K562 (cell line): ENCODE data around the gene CD82. TPM values are rescaled to one million over a fixed set of nuclear protein-coding genes. Genes with fewer than 3 reads are reported as not detected.
A peak's percentile ranks its signal among the peaks of the same experiment; 100 is the strongest.

Experiments
- ATAC-seq: fragments of 200-7000 bp; cut with Tn5 transposase; 3 replicates; pipeline ENCODE4 v1.9.1; 2020; ENCODE audit warnings: moderate library complexity
- BruUV-seq: library from RNA; stranded (reverse); fragments of 400-500 nt; replicated peaks from 2 replicates; lab custom pipeline; 2021; lab: Mats Ljungman, UMichigan
- CTCF ChIA-PET: fragments of 300-600 bp; formaldehyde crosslinking; extraction: SDS; loops from one replicate; lab custom pipeline; 2021; ENCODE audit warnings: low intra/inter-chr PET ratio; lab: Yijun Ruan, JAX
- POLR2A ChIA-PET: fragments of 300-600, 350-650 bp; sonication (Branson Sonifier 250); formaldehyde crosslinking; extraction: SDS; loops from one replicate; lab custom pipeline; 2021; ENCODE audit warnings: antibody characterized with exemption, inconsistent platforms; lab: Yijun Ruan, JAX
- DNase-seq, 4 experiments: peaks; one replicate each; pipeline versions ENCODE4 v3.0.0 to v3.0.0-alpha.2; 2011 to 2018; ENCODE audit warnings: low spot score in 3 of 4, mixed read lengths in 3 of 4; ENCODE audit errors: extremely low read depth in 1 of 4
- FAIRE-seq: peaks from 2 replicates; lab custom pipeline; 2011; peaks lifted over from hg19 to GRCh38; lab: Jason Lieb, UNC
- H2AFZ ChIP-seq: 2 replicates; pipeline ENCODE4 v1.6.0; 2011; ENCODE audit warnings: low read depth, low read length, control low read depth, inconsistent platforms
- H3K27ac ChIP-seq: fragments of 200-600 bp; 3 replicates; pipeline ENCODE4 v1.8.0; 2011; ENCODE audit warnings: low read depth, mild to moderate bottlenecking, control low read depth, inconsistent platforms, low read length, moderate library complexity, mixed read lengths; ENCODE audit errors: extremely low read depth
- H3K27me3 ChIP-seq, 2 experiments: fragments of 300-600 bp in 1 of 2; 2 replicates in 1 of 2; 3 replicates in 1 of 2; pipeline versions ENCODE4 v1.6.0 to v1.8.0; 2011; ENCODE audit warnings: inconsistent platforms in 2 of 2, low read length in 2 of 2, mild to moderate bottlenecking in 1 of 2, mixed read lengths in 1 of 2, moderate library complexity in 1 of 2; ENCODE audit not compliant: control insufficient read depth in 2 of 2, insufficient read depth in 2 of 2
- H3K36me3 ChIP-seq: fragments of 300-600 bp; 3 replicates; pipeline ENCODE4 v1.8.0; 2011; ENCODE audit warnings: mild to moderate bottlenecking, low read length, inconsistent platforms; ENCODE audit not compliant: control insufficient read depth, insufficient read depth
- H3K4me1 ChIP-seq, 2 experiments: fragments of 200-600 bp in 1 of 2; replicated peaks in 1 of 2; 2 replicates in 1 of 2; 3 replicates in 1 of 2; pipeline versions ENCODE4 v1.5.1 to v1.8.0; 2011; ENCODE audit warnings: inconsistent platforms in 2 of 2, low read length in 2 of 2, mild to moderate bottlenecking in 1 of 2, mixed read lengths in 1 of 2, moderate library complexity in 1 of 2; ENCODE audit not compliant: control insufficient read depth in 2 of 2, insufficient read depth in 2 of 2
- H3K4me2 ChIP-seq: 2 replicates; pipeline ENCODE4 v1.6.1; 2011; ENCODE audit warnings: low read length, control low read depth, inconsistent platforms, mixed read lengths; ENCODE audit not compliant: insufficient read depth
- H3K4me3 ChIP-seq: fragments of 200-600 bp; sonication (generic), shearing (Covaris generic); 2 replicates; pipeline ENCODE4 v1.5.1; 2016; ENCODE audit warnings: control low read depth, inconsistent platforms
- H3K79me2 ChIP-seq: fragments of 200-600 bp; 3 replicates; pipeline ENCODE4 v1.8.0; 2011; ENCODE audit warnings: low read length, inconsistent platforms; ENCODE audit not compliant: control insufficient read depth, insufficient read depth
- H3K9ac ChIP-seq, 2 experiments: 2 replicates each; pipeline versions ENCODE4 v1.6.0 to v1.6.1; 2011; ENCODE audit warnings: low read depth in 2 of 2, low read length in 2 of 2, control low read depth in 1 of 2, inconsistent platforms in 1 of 2, mild to moderate bottlenecking in 1 of 2, mixed read lengths in 1 of 2; ENCODE audit not compliant: insufficient read depth in 1 of 2
- H3K9me1 ChIP-seq: one replicate; pipeline ENCODE4 v1.6.0; 2011; ENCODE audit warnings: inconsistent platforms, mild to moderate bottlenecking, low read length, moderate library complexity; ENCODE audit not compliant: control insufficient read depth, insufficient read depth
- H3K9me3 ChIP-seq: replicated peaks from 2 replicates; pipeline ENCODE4 v1.5.1; 2011; ENCODE audit warnings: low read depth, low read length, inconsistent platforms; ENCODE audit not compliant: control insufficient read depth, insufficient read depth
- H4K20me1 ChIP-seq: replicated peaks from 2 replicates; pipeline ENCODE4 v1.6.1; 2011; ENCODE audit warnings: low read length, inconsistent platforms, mixed read lengths; ENCODE audit not compliant: control insufficient read depth, insufficient read depth
- HOXB6 ChIP-seq: fragments of 250-450 bp; sonication (Bioruptor Pico); IDR thresholded peaks from 2 replicates; pipeline ENCODE4 v1.5.1; 2022; ENCODE audit warnings: mild to moderate bottlenecking, borderline replicate concordance
- PRDM10 ChIP-seq: fragments of 450-650 bp; IDR thresholded peaks from 2 replicates; pipeline ENCODE4 v1.6.1; 2018; ENCODE audit not compliant: partially characterized antibody
- SOX6 ChIP-seq: fragments of 450-650 bp; IDR thresholded peaks from 2 replicates; pipeline ENCODE4 v1.6.1; 2014; ENCODE audit warnings: mild to moderate bottlenecking
- ZKSCAN8 ChIP-seq: fragments of 200-800 bp; sonication (Bioruptor generic); IDR thresholded peaks from 2 replicates; pipeline ENCODE4 v1.6.1; 2016; ENCODE audit warnings: missing genetic modification characterization, missing compliant biosample characterization
- WGBS: fragments of 100-300 bp; shearing (Covaris generic); methylation state at CpG from one replicate; pipeline ENCODE4 v1.1.6; 2016; ENCODE audit warnings: low coverage, mixed read lengths; ENCODE audit not compliant: insufficient coverage; ENCODE audit errors: missing lambda C conversion rate; 5-methylcytosine and 5-hydroxymethylcytosine counted together
- in situ Hi-C: fragments of 300-500 bp; cut with MboI; formaldehyde crosslinking; loops from 4 replicates; pipeline ENCODE4 v1.15.0; 2018; ENCODE audit warnings: inconsistent platforms, mixed read lengths
- intact Hi-C: fragments of 100-400 bp; cut with micrococcal nuclease; formaldehyde crosslinking; loops from 2 replicates; pipeline ENCODE4 v1.14.2; 2022
- polyA plus RNA-seq, 8 experiments: library from polyadenylated mRNA; depleted of rRNA in 4 of 8; stranded (reverse) in 5 of 8; unstranded in 3 of 8; fragments of >200 nt; fragmentation: Nextera tagmentation in 2 of 8; fragmentation: Illumina TruSeq in 1 of 8; extraction: Ambion mirVana in 2 of 8; extraction: Trizol in 1 of 8; gene quantifications; 2 replicates each; pipeline versions ENCODE4 v1.2.1 to v1.2.3, GENCODE V29; 2011 to 2014; ENCODE audit warnings: inconsistent platforms in 1 of 8, missing spikeins in 1 of 8
- total RNA-seq, 7 experiments: library from RNA; depleted of rRNA in 6 of 7; stranded (reverse); fragments of >200 nt in 6 of 7; fragmentation: Illumina TruSeq in 2 of 7; extraction: Trizol in 2 of 7; gene quantifications; 2 replicates each; pipeline versions ENCODE4 v1.2.1 to v1.2.3, GENCODE V29; 2011 to 2021; ENCODE audit warnings: low replicate concordance in 1 of 7

CD82 gene
- total and polyA plus RNA-seq, 9 of the 15 experiments (the other 6 are each of a cell fraction or from before 2014, with no cell fraction given), result 0.27 to 9.4 (median 3.0) TPM

GRCh38 chr11:44595006-44595405 lies 29.5 kb downstream of the CD82 start:
- no peak overlapping the region for H3K4me2 ChIP-seq
- peaks cover 0 to 9% of the 10 kb centered on the region in 2 experiments; a peak in 2 of 5 replicates for H3K4me1 ChIP-seq
- H3K79me2 ChIP-seq, result no peaks in the 10 kb centered on the region
- H3K9ac ChIP-seq, result no peak overlapping the region
- no peak for FAIRE-seq
- intact Hi-C loops (no loop called here), in situ Hi-C loops (no loop called here)
- no peak overlapping the region for H3K27ac ChIP-seq
- H3K27me3 ChIP-seq, result peaks cover 0 to 22% of the 10 kb centered on the region in 2 experiments; a peak in 2 of 5 replicates
- H2AFZ ChIP-seq, result no peak overlapping the region
- H3K4me3 ChIP-seq, result no peak overlapping the region
- BruUV-seq, result no TSS peak
- H4K20me1 ChIP-seq, result no peaks in the 10 kb centered on the region; the same call in 1 of the 2 replicates
- ChIA-PET CTCF (no interaction called here), POLR2A (interaction anchor here (0.6 to 0.9 kb wide), 3 partner anchors 11 to 398 kb away, joined by 3 read pairs; no protein-coding TSS in a partner anchor)
- 13% methylated on average over 6 of the region's 6 CpGs for WGBS
- no peaks in the 10 kb centered on the region for H3K36me3 ChIP-seq
- no peaks in the 10 kb centered on the region for H3K9me1 ChIP-seq
- no peaks in the 10 kb centered on the region for H3K9me3 ChIP-seq
- DNase-seq, result no peak
- ATAC-seq, result no peak
- TF ChIP-seq PRDM10 (peak; percentile 21), ZKSCAN8 (no peak), SOX6 (no peak), HOXB6 (no peak)
